Body of pancreas (tissue), 4 donors: ENCODE data around the gene DUSP3.

ENCODE experiments used
- CTCF ChIP-seq, 7 experiments: fragments of 450-650 bp in 4 of 7; fragments of 200-600 bp in 3 of 7; sonication (generic) in 3 of 7; IDR thresholded peaks; one replicate each; pipeline ENCODE4 v1.5.1; 2016 to 2019; ENCODE audit warnings: antibody characterized with exemption in 7 of 7
- POLR2A ChIP-seq, 3 donors: fragments of 450-650 bp; IDR thresholded peaks; one replicate each; pipeline ENCODE4 v1.6.1; 2016; ENCODE audit warnings: antibody characterized with exemption in 3 of 3, mild to moderate bottlenecking in 2 of 3

- no peak for TF ChIP-seq CTCF (IDR thresholded peaks at IDR 0.05)
- no peak for TF ChIP-seq POLR2A (IDR thresholded peaks at IDR 0.05)
These were observed 46.8 kb upstream of the DUSP3 start for GRCh38 chr17:43825567-43825966.
